Vagina (tissue), 2 donors: ENCODE results near the gene KRTAP5-3. TPM values are rescaled to one million over a fixed set of nuclear protein-coding genes. Genes with fewer than 3 reads are reported as not detected.

Experiments
- DNase-seq, 2 donors: peaks; one replicate each; pipeline ENCODE4 v3.0.0-alpha.2; 2017; ENCODE audit errors: extremely low spot score in 2 of 2
- H3K27ac ChIP-seq: fragments of 200-600 bp; sonication (generic); one replicate; pipeline ENCODE4 v1.5.1; 2019
- H3K27me3 ChIP-seq: fragments of 200-600 bp; sonication (generic); one replicate; pipeline ENCODE4 v1.5.1; 2019
- H3K36me3 ChIP-seq, 2 donors: fragments of 200-600 bp; sonication (generic); one replicate each; pipeline ENCODE4 v1.5.1; 2017 to 2019
- H3K4me1 ChIP-seq: fragments of 200-600 bp; sonication (generic); one replicate; pipeline ENCODE4 v1.5.1; 2019
- H3K4me3 ChIP-seq, 2 donors: fragments of 200-600 bp; sonication (generic); 1 replicate in 1 of 2; 2 replicates in 1 of 2; pipeline ENCODE4 v1.5.1; 2016 to 2019
- H3K9me3 ChIP-seq: fragments of 200-600 bp; sonication (generic); one replicate; pipeline ENCODE4 v1.5.1; 2019
- CTCF ChIP-seq, 3 experiments: fragments of 450-650 bp in 2 of 3; fragments of 200-600 bp in 1 of 3; sonication (generic) in 1 of 3; IDR thresholded peaks; one replicate each; pipeline ENCODE4 v1.5.1; 2017 to 2019; ENCODE audit warnings: antibody characterized with exemption in 3 of 3, mild to moderate bottlenecking in 2 of 3, moderate library complexity in 2 of 3
- POLR2A ChIP-seq, 2 donors: fragments of 450-650 bp; IDR thresholded peaks; one replicate each; pipeline ENCODE4 v1.6.1; 2017; ENCODE audit warnings: antibody characterized with exemption in 2 of 2, mild to moderate bottlenecking in 2 of 2, moderate library complexity in 2 of 2
- POLR2AphosphoS5 ChIP-seq, 2 donors: sonication (generic); formaldehyde crosslinking; IDR thresholded peaks; one replicate each; pipeline ENCODE4 v1.9.0; 2017; ENCODE audit warnings: antibody characterized with exemption in 2 of 2, mild to moderate bottlenecking in 2 of 2, low read depth in 1 of 2; ENCODE audit not compliant: insufficient read depth in 1 of 2
- intact Hi-C: fragments of 100-400 bp; cut with DNase I; formaldehyde crosslinking; loops from one replicate; pipeline ENCODE4 v1.15.1; 2023
- total RNA-seq: library from RNA; depleted of rRNA; stranded (reverse); fragments of >200 nt; gene quantifications from one replicate; pipeline ENCODE4 v1.2.3, GENCODE V29; 2016

The KRTAP5-3 gene
- total RNA-seq, 1 donor from 2014 or later = not detected

- H3K4me3 ChIP-seq = no peak overlapping the region
- H3K27me3 ChIP-seq = no peaks in the 10 kb centered on the region
- TF ChIP-seq POLR2A (IDR thresholded peaks at IDR 0.05) (no peak), POLR2AphosphoS5 (IDR thresholded peaks at IDR 0.05; ENCODE audit: insufficient read depth in 1 of 2, low read depth in 1 of 2) (no peak), CTCF (IDR thresholded peaks at IDR 0.05) (no peak)
- intact Hi-C loops = no loop called here
- DNase-seq = no peak
- no peaks in the 10 kb centered on the region for H3K36me3 ChIP-seq
- H3K9me3 ChIP-seq = no peaks in the 10 kb centered on the region
- no peak overlapping the region for H3K27ac ChIP-seq
- peaks cover 28% of the 10 kb centered on the region for H3K4me1 ChIP-seq
Measured at GRCh38 chr11:1566381-1567051, 41.7 kb downstream of the KRTAP5-3 start.

- TF ChIP-seq CTCF (IDR thresholded peaks at IDR 0.05) = no peak
- no peak for TF ChIP-seq POLR2A (IDR thresholded peaks at IDR 0.05)
- TF ChIP-seq POLR2AphosphoS5 (IDR thresholded peaks at IDR 0.05; ENCODE audit: insufficient read depth in 1 of 2, low read depth in 1 of 2) = no peak
- no peak overlapping the region for H3K27ac ChIP-seq
- peaks cover 22% of the 10 kb centered on the region for H3K4me1 ChIP-seq
- DNase-seq = no peak
- H3K27me3 ChIP-seq = no peaks in the 10 kb centered on the region
- H3K36me3 ChIP-seq = no peaks in the 10 kb centered on the region
- H3K4me3 ChIP-seq = no peak overlapping the region
- intact Hi-C loops = no loop called here
- no peaks in the 10 kb centered on the region for H3K9me3 ChIP-seq
Measured at GRCh38 chr11:1565904-1566247, 42.4 kb downstream of the KRTAP5-3 start.

GRCh38 chr11:1565173-1565903, 42.9 kb downstream of the KRTAP5-3 start:
- H3K9me3 ChIP-seq = no peaks in the 10 kb centered on the region
- H3K27me3 ChIP-seq = no peaks in the 10 kb centered on the region
- no peaks in the 10 kb centered on the region for H3K36me3 ChIP-seq
- no peak overlapping the region for H3K4me3 ChIP-seq
- TF ChIP-seq POLR2A (IDR thresholded peaks at IDR 0.05) (no peak), CTCF (IDR thresholded peaks at IDR 0.05) (no peak), POLR2AphosphoS5 (IDR thresholded peaks at IDR 0.05; ENCODE audit: insufficient read depth in 1 of 2, low read depth in 1 of 2) (no peak)
- DNase-seq = no peak
- no peak overlapping the region for H3K27ac ChIP-seq
- H3K4me1 ChIP-seq = peaks cover 16% of the 10 kb centered on the region
- intact Hi-C loops = no loop called here

GRCh38 chr11:1564535-1565172, 43.6 kb downstream of the KRTAP5-3 start:
- no peak for DNase-seq
- peak overlapping the region; percentile 43 for H3K27ac ChIP-seq

More at GRCh38 chr11:1564535-1565172, 43.6 kb downstream of the KRTAP5-3 start:
- Histone ChIP-seq H3K27me3 (no peaks in the 10 kb centered on the region), H3K4me1 (peaks cover 17% of the 10 kb centered on the region), H3K36me3 (no peaks in the 10 kb centered on the region), H3K4me3 (no peak overlapping the region), H3K9me3 (no peaks in the 10 kb centered on the region)
- intact Hi-C loops = no loop called here
- no peak for TF ChIP-seq CTCF (IDR thresholded peaks at IDR 0.05)
- TF ChIP-seq POLR2AphosphoS5 (IDR thresholded peaks at IDR 0.05; ENCODE audit: insufficient read depth in 1 of 2, low read depth in 1 of 2) = peak in 1 of 2 donors; percentile 18
